Keratinocyte (primary cell): ENCODE data around the gene C4orf50.

Experiments
- EZH2 ChIP-seq: IDR thresholded peaks from one replicate; pipeline ENCODE4 v1.6.1; 2012; ENCODE audit warnings: inconsistent platforms, mild to moderate bottlenecking, low read length, moderate library complexity
- TF ChIP-seq, protein P1 (sequence below), 3 experiments: IDR thresholded peaks in 1 of 3; conservative IDR thresholded peaks in 1 of 3; optimal IDR thresholded peaks in 1 of 3; 2 replicates in 2 of 3; 3 replicates in 1 of 3; pipeline versions ENCODE3 to v1.5.1; 2011; ENCODE audit warnings: low read length in 3 of 3, mild to moderate bottlenecking in 3 of 3, moderate library complexity in 2 of 3, control low read depth in 1 of 3, inconsistent platforms in 1 of 3; ENCODE audit not compliant: insufficient read depth in 2 of 3; ENCODE audit errors: extremely low read depth in 1 of 3

GRCh38 chr4:5881340-5881739, 136.9 kb downstream of the C4orf50 start:
- TF ChIP-seq, protein P1, sequence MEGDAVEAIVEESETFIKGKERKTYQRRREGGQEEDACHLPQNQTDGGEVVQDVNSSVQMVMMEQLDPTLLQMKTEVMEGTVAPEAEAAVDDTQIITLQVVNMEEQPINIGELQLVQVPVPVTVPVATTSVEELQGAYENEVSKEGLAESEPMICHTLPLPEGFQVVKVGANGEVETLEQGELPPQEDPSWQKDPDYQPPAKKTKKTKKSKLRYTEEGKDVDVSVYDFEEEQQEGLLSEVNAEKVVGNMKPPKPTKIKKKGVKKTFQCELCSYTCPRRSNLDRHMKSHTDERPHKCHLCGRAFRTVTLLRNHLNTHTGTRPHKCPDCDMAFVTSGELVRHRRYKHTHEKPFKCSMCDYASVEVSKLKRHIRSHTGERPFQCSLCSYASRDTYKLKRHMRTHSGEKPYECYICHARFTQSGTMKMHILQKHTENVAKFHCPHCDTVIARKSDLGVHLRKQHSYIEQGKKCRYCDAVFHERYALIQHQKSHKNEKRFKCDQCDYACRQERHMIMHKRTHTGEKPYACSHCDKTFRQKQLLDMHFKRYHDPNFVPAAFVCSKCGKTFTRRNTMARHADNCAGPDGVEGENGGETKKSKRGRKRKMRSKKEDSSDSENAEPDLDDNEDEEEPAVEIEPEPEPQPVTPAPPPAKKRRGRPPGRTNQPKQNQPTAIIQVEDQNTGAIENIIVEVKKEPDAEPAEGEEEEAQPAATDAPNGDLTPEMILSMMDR (optimal IDR thresholded peaks at IDR 0.05 in 1 of 3, IDR thresholded peaks at IDR 0.05 in 1 of 3, conservative IDR thresholded peaks at IDR 0.05 in 1 of 3; ENCODE audit: extremely low read depth in 1 of 3, insufficient read depth in 2 of 3, low read length in 3 of 3) = no peak
- no peak for TF ChIP-seq EZH2
